Smooth muscle cell (in vitro differentiated cells): Measurements from ENCODE around the gene PCCB. TPM values are rescaled to one million over a fixed set of nuclear protein-coding genes. Genes with fewer than 3 reads are reported as not detected.

Source experiments
- DNase-seq: peaks from one replicate; lab custom pipeline; 2025; ENCODE audit not compliant: unreplicated experiment; lab: John Stamatoyannopoulos, UW
- H2AFZ ChIP-seq: fragments of 200-600 bp; sonication (generic); 2 replicates; pipeline ENCODE4 v1.6.0; 2016; ENCODE audit warnings: antibody characterized with exemption, low read depth, mild to moderate bottlenecking
- H3F3A ChIP-seq: fragments of 200-600 bp; sonication (generic); 2 replicates; pipeline ENCODE4 v1.6.0; 2017; ENCODE audit warnings: antibody characterized with exemption, low read depth
- H3K27ac ChIP-seq: fragments of 200-600 bp; sonication (generic); 2 replicates; pipeline ENCODE4 v1.5.1; 2016; ENCODE audit warnings: low read depth, mild to moderate bottlenecking
- H3K27me3 ChIP-seq: fragments of 200-600 bp; sonication (generic); 2 replicates; pipeline ENCODE4 v1.6.1; 2016; ENCODE audit warnings: low read depth, mild to moderate bottlenecking
- H3K36me3 ChIP-seq: fragments of 200-600 bp; sonication (generic); 2 replicates; pipeline ENCODE4 v1.5.1; 2016; ENCODE audit warnings: low read depth
- H3K4me1 ChIP-seq: fragments of 200-600 bp; sonication (generic); 2 replicates; pipeline ENCODE4 v1.5.1; 2016; ENCODE audit warnings: low read depth
- H3K4me2 ChIP-seq: fragments of 200-600 bp; sonication (generic); 2 replicates; pipeline ENCODE4 v1.6.0; 2016; ENCODE audit warnings: mild to moderate bottlenecking
- H3K4me3 ChIP-seq: fragments of 200-600 bp; sonication (generic); 2 replicates; pipeline ENCODE4 v1.5.1; 2016; ENCODE audit warnings: mild to moderate bottlenecking
- H3K79me2 ChIP-seq: fragments of 200-600 bp; sonication (generic); 2 replicates; pipeline ENCODE4 v1.6.0; 2016; ENCODE audit warnings: low read depth, mild to moderate bottlenecking
- H3K9ac ChIP-seq: fragments of 200-600 bp; sonication (generic); 2 replicates; pipeline ENCODE4 v1.6.0; 2016; ENCODE audit warnings: low read depth
- H3K9me3 ChIP-seq: fragments of 200-600 bp; sonication (generic); replicated peaks from 2 replicates; pipeline ENCODE4 v1.5.1; 2016; ENCODE audit warnings: low read depth
- H4K20me1 ChIP-seq: fragments of 200-600 bp; sonication (generic); 2 replicates; pipeline ENCODE4 v1.6.0; 2016; ENCODE audit warnings: low read depth
- WGBS: methylation state at CpG from one replicate; pipeline ENCODE4 v1.1.7; 2016; ENCODE audit warnings: low lambda C conversion rate; 5-methylcytosine and 5-hydroxymethylcytosine counted together
- polyA plus RNA-seq: library from polyadenylated mRNA; unstranded; fragments of >200 nt; fragmentation: Nextera tagmentation; extraction: Ambion mirVana; gene quantifications from 2 replicates; pipeline ENCODE4 v1.2.1, GENCODE V29; 2016
- total RNA-seq: library from RNA; depleted of rRNA; stranded (reverse); fragments of >200 nt; gene quantifications from 2 replicates; pipeline ENCODE4 v1.2.3, GENCODE V29; 2014
- TF ChIP-seq, protein P1 (sequence below): fragments of 200-600 bp; sonication (generic); IDR thresholded peaks from 2 replicates; pipeline ENCODE4 v1.5.1; 2017; ENCODE audit warnings: borderline replicate concordance, mild to moderate bottlenecking, antibody characterized with exemption; ENCODE audit not compliant: insufficient read depth, poor library complexity, severe bottlenecking

Gene PCCB
- total and polyA plus RNA-seq, 2 experiments from 2014 or later: 17.6 to 27.7 TPM

- Histone ChIP-seq H3K4me1 (peaks cover 3% of the 10 kb centered on the region), H3K27ac (no peak overlapping the region), H3K36me3 (peaks cover 6% of the 10 kb centered on the region), H3K79me2 (peaks cover 9% of the 10 kb centered on the region), H3F3A (no peaks in the 10 kb centered on the region), H3K27me3 (no peaks in the 10 kb centered on the region), H2AFZ (no peak overlapping the region), H3K4me3 (no peak overlapping the region), H3K4me2 (no peak overlapping the region), H4K20me1 (no peaks in the 10 kb centered on the region), H3K9ac (no peak overlapping the region), H3K9me3 (peaks cover 10% of the 10 kb centered on the region)
- DNase-seq: no peak
- WGBS: 82% methylated on average over 4 of the region's 4 CpGs
- TF ChIP-seq, protein P1, sequence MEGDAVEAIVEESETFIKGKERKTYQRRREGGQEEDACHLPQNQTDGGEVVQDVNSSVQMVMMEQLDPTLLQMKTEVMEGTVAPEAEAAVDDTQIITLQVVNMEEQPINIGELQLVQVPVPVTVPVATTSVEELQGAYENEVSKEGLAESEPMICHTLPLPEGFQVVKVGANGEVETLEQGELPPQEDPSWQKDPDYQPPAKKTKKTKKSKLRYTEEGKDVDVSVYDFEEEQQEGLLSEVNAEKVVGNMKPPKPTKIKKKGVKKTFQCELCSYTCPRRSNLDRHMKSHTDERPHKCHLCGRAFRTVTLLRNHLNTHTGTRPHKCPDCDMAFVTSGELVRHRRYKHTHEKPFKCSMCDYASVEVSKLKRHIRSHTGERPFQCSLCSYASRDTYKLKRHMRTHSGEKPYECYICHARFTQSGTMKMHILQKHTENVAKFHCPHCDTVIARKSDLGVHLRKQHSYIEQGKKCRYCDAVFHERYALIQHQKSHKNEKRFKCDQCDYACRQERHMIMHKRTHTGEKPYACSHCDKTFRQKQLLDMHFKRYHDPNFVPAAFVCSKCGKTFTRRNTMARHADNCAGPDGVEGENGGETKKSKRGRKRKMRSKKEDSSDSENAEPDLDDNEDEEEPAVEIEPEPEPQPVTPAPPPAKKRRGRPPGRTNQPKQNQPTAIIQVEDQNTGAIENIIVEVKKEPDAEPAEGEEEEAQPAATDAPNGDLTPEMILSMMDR: peak; percentile 6
Observed at GRCh38 chr3:136276049-136276755, 26.1 kb downstream of the PCCB start.

DNA sequence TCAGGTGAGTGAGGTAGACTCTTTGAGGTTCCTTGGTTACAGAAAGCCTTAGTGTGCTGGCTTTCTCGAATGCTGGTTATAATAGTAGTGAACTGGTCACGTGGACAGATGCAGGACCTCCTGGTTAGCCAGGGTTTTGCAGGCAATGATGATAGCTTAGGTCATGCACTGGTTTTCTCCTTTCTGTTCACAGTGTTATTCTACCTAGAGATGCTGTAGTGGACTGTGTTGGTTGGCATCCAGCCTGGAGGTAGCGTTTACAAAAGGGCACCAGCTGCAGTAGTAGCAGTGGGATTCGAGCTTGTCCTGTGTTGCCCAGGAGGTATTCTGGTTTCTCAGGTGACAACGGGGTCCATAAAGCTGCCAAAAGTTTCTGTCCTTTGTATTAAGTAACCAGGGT lies 27.0 kb downstream of the PCCB start:
- no peaks in the 10 kb centered on the region for H4K20me1 ChIP-seq
- 96% methylated on average over 5 of the region's 5 CpGs for WGBS
- no peaks in the 10 kb centered on the region for H3F3A ChIP-seq
- no peak overlapping the region for H3K4me2 ChIP-seq
- H3K27ac ChIP-seq: no peak overlapping the region
- no peak for DNase-seq
- H3K36me3 ChIP-seq: peaks cover 6% of the 10 kb centered on the region
- TF ChIP-seq, protein P1: no peak
- H2AFZ ChIP-seq: no peak overlapping the region
- H3K9ac ChIP-seq: no peak overlapping the region
- H3K4me3 ChIP-seq: no peak overlapping the region
- H3K79me2 ChIP-seq: peaks cover 3% of the 10 kb centered on the region
- H3K4me1 ChIP-seq: peaks cover 3% of the 10 kb centered on the region
- H3K9me3 ChIP-seq: peaks cover 10% of the 10 kb centered on the region
- no peaks in the 10 kb centered on the region for H3K27me3 ChIP-seq

- H4K20me1 ChIP-seq: no peaks in the 10 kb centered on the region
- DNase-seq: no peak
- H3K4me3 ChIP-seq: no peak overlapping the region
- H3K27ac ChIP-seq: no peak overlapping the region
- no peaks in the 10 kb centered on the region for H3F3A ChIP-seq
- H3K4me2 ChIP-seq: no peak overlapping the region
- no peaks in the 10 kb centered on the region for H3K27me3 ChIP-seq
- TF ChIP-seq, protein P1: no peak
- 73% methylated on average over 4 of the region's 4 CpGs for WGBS
- H3K36me3 ChIP-seq: peaks cover 6% of the 10 kb centered on the region
- peaks cover 3% of the 10 kb centered on the region for H3K4me1 ChIP-seq
- peaks cover 3% of the 10 kb centered on the region for H3K79me2 ChIP-seq
- H3K9me3 ChIP-seq: peaks cover 10% of the 10 kb centered on the region
- no peak overlapping the region for H3K9ac ChIP-seq
- no peak overlapping the region for H2AFZ ChIP-seq
Observed at GRCh38 chr3:136277634-136278033, 27.5 kb downstream of the PCCB start.

GRCh38 chr3:136279092-136279491 lies 29.0 kb downstream of the PCCB start:
- TF ChIP-seq, protein P1: no peak
- Histone ChIP-seq H2AFZ (no peak overlapping the region), H4K20me1 (no peaks in the 10 kb centered on the region), H3F3A (no peaks in the 10 kb centered on the region), H3K79me2 (peaks cover 3% of the 10 kb centered on the region), H3K27me3 (no peaks in the 10 kb centered on the region), H3K4me2 (no peak overlapping the region), H3K36me3 (peaks cover 6% of the 10 kb centered on the region), H3K9me3 (peaks cover 10% of the 10 kb centered on the region), H3K4me3 (no peak overlapping the region), H3K4me1 (peaks cover 3% of the 10 kb centered on the region), H3K27ac (no peak overlapping the region), H3K9ac (no peak overlapping the region)
- no peak for DNase-seq
